Measurements from ENCODE around the gene IGSF9.

DNA sequence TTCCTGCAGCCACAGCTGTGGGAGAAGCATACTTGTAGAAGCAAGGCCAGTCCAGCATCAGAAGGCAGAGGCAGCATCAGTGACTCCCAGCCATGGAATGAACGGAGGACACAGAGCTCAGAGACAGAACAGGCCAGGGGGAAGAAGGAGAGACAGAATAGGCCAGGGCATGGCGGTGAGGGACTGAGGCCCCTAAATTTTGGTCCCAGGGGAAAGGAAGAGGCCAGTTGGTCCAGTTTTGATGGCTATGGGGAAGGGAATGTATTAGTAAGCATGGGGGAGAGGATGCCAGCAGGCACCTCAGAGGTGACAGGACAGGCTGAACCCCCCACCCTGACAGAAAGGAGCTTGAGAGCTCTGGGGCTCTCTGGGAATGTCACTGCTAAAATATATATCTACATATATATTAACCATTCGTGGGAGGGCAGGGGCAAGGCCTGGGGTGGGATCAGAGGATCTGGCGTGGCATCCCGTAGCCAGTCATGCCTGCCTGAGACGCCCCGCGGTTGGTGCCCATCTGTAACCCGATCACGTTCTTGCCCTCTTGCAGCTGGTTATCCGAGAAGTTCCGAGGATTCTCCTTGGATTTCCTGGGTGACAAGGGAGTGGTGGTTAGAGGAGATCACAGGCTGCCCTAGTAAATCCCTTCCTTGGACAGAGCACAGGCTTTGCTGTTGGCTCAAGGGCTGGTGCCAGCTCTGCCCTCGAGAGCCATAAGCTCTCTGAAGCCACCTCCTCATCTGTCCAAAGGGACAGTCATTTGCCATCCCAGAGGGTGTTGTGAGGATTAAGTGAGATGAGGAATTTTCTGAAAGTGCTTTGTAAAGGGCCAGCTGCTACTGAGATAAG is 26.8 kb downstream of the IGSF9 start:
- TF ChIP-seq EZH2 (optimal IDR thresholded peaks at IDR 0.05; ENCODE audit: low read depth, low read length): no peak
- TF ChIP-seq, protein P1, sequence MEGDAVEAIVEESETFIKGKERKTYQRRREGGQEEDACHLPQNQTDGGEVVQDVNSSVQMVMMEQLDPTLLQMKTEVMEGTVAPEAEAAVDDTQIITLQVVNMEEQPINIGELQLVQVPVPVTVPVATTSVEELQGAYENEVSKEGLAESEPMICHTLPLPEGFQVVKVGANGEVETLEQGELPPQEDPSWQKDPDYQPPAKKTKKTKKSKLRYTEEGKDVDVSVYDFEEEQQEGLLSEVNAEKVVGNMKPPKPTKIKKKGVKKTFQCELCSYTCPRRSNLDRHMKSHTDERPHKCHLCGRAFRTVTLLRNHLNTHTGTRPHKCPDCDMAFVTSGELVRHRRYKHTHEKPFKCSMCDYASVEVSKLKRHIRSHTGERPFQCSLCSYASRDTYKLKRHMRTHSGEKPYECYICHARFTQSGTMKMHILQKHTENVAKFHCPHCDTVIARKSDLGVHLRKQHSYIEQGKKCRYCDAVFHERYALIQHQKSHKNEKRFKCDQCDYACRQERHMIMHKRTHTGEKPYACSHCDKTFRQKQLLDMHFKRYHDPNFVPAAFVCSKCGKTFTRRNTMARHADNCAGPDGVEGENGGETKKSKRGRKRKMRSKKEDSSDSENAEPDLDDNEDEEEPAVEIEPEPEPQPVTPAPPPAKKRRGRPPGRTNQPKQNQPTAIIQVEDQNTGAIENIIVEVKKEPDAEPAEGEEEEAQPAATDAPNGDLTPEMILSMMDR (IDR thresholded peaks at IDR 0.05; ENCODE audit: low read length): no peak
- TF ChIP-seq EZH2phosphoT487 (IDR thresholded peaks at IDR 0.05; ENCODE audit: low read length): no peak

Measured in MM.1S (cell line).